DOHH2 (cell line): ENCODE results near the gene TLR2.

Source experiments
- H3F3A ChIP-seq: fragments of 200-600 bp; sonication (generic), shearing (Covaris generic); 2 replicates; pipeline ENCODE4 v1.6.0; 2016; ENCODE audit warnings: antibody characterized with exemption, mild to moderate bottlenecking; ENCODE audit not compliant: control insufficient read depth, insufficient read depth
- H3K27ac ChIP-seq: fragments of 200-600 bp; sonication (generic); 2 replicates; pipeline ENCODE4 v1.5.1; 2014; ENCODE audit warnings: low read depth, mild to moderate bottlenecking, low read length, moderate library complexity
- H3K27me3 ChIP-seq: fragments of 200-600 bp; sonication (generic); 2 replicates; pipeline ENCODE4 v1.6.1; 2014; ENCODE audit warnings: mild to moderate bottlenecking, low read length, mixed read lengths; ENCODE audit not compliant: control insufficient read depth
- H3K36me3 ChIP-seq: fragments of 200-600 bp; sonication (generic); 2 replicates; pipeline ENCODE4 v1.6.1; 2014; ENCODE audit warnings: mild to moderate bottlenecking, low read length, moderate library complexity, mixed read lengths; ENCODE audit not compliant: control insufficient read depth
- H3K4me1 ChIP-seq: fragments of 200-600 bp; sonication (generic); 2 replicates; pipeline ENCODE4 v1.6.1; 2014; ENCODE audit warnings: mild to moderate bottlenecking, low read length, mixed read lengths; ENCODE audit not compliant: control insufficient read depth
- H3K4me2 ChIP-seq: fragments of 200-600 bp; sonication (generic); 2 replicates; pipeline ENCODE4 v1.6.0; 2014; ENCODE audit warnings: mild to moderate bottlenecking, low read length, moderate library complexity
- H3K4me3 ChIP-seq: fragments of 200-600 bp; sonication (generic); 2 replicates; pipeline ENCODE4 v1.5.1; 2014; ENCODE audit warnings: mild to moderate bottlenecking, low read length, mixed read lengths
- H3K79me2 ChIP-seq: fragments of 200-600 bp; sonication (generic); 2 replicates; pipeline ENCODE4 v1.6.1; 2014; ENCODE audit warnings: mild to moderate bottlenecking, low read length, mixed read lengths; ENCODE audit not compliant: control insufficient read depth
- H3K9me2 ChIP-seq: fragments of 200-600 bp; sonication (generic); replicated peaks from 2 replicates; pipeline ENCODE4 v1.6.1; 2014; ENCODE audit warnings: mild to moderate bottlenecking, low read length, mixed read lengths; ENCODE audit not compliant: control insufficient read depth
- H3K9me3 ChIP-seq: fragments of 200-600 bp; sonication (generic); 2 replicates; pipeline ENCODE4 v1.6.1; 2014; ENCODE audit warnings: antibody characterized with exemption, low read length, mixed read lengths; ENCODE audit not compliant: control insufficient read depth, insufficient read depth
- H4K20me1 ChIP-seq: fragments of 200-600 bp; sonication (generic); 2 replicates; pipeline ENCODE4 v1.6.0; 2014; ENCODE audit warnings: low read depth, mild to moderate bottlenecking, antibody characterized with exemption, low read length, moderate library complexity; ENCODE audit not compliant: control insufficient read depth, insufficient read depth
- EZH2phosphoT487 ChIP-seq: fragments of 200-600 bp; sonication (generic); IDR thresholded peaks from 2 replicates; pipeline ENCODE4 v1.6.1; 2017; ENCODE audit warnings: borderline replicate concordance, mild to moderate bottlenecking, antibody characterized with exemption, low read length, moderate library complexity, mixed read lengths
- TF ChIP-seq, protein P1 (sequence below): fragments of 200-600 bp; sonication (generic); IDR thresholded peaks from one replicate; pipeline ENCODE4 v1.5.1; 2014; ENCODE audit warnings: antibody characterized with exemption, mild to moderate bottlenecking, low read depth, low read length; ENCODE audit not compliant: poor library complexity, severe bottlenecking

The TLR2 gene

DNA sequence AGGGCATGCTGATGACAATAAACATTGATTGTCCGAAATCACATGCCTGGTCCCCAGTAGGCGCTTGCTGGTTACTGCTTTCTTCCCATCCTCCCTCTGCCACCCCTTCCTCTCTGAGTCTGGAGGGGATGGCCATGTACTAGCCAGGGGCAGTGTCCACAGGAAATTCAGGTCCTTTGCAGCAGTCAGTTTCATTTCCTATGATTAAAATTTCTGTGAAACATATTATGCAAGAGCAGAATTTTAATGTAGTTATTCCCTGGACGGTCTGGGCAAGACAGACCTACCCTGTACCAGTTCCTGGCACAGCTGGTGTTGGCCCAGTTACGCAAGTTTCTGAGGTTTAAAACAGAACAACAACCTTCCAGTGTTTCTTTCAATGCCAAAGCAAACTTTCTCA lies 28.2 kb upstream of the TLR2 start:
- H3K79me2 ChIP-seq, result no peaks in the 10 kb centered on the region
- no peak overlapping the region for H3K4me3 ChIP-seq
- TF ChIP-seq, protein P1, sequence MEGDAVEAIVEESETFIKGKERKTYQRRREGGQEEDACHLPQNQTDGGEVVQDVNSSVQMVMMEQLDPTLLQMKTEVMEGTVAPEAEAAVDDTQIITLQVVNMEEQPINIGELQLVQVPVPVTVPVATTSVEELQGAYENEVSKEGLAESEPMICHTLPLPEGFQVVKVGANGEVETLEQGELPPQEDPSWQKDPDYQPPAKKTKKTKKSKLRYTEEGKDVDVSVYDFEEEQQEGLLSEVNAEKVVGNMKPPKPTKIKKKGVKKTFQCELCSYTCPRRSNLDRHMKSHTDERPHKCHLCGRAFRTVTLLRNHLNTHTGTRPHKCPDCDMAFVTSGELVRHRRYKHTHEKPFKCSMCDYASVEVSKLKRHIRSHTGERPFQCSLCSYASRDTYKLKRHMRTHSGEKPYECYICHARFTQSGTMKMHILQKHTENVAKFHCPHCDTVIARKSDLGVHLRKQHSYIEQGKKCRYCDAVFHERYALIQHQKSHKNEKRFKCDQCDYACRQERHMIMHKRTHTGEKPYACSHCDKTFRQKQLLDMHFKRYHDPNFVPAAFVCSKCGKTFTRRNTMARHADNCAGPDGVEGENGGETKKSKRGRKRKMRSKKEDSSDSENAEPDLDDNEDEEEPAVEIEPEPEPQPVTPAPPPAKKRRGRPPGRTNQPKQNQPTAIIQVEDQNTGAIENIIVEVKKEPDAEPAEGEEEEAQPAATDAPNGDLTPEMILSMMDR, result no peak
- TF ChIP-seq EZH2phosphoT487, result no peak
- peaks cover 13% of the 10 kb centered on the region for H3K4me1 ChIP-seq
- no peaks in the 10 kb centered on the region for H3K9me2 ChIP-seq
- no peak overlapping the region for H3K27ac ChIP-seq
- H4K20me1 ChIP-seq, result no peaks in the 10 kb centered on the region
- H3K9me3 ChIP-seq, result no peaks in the 10 kb centered on the region
- H3K36me3 ChIP-seq, result no peaks in the 10 kb centered on the region
- H3F3A ChIP-seq, result no peaks in the 10 kb centered on the region
- H3K4me2 ChIP-seq, result no peak overlapping the region
- H3K27me3 ChIP-seq, result peaks cover 3% of the 10 kb centered on the region; the same call in 1 of the 2 replicates

DNA sequence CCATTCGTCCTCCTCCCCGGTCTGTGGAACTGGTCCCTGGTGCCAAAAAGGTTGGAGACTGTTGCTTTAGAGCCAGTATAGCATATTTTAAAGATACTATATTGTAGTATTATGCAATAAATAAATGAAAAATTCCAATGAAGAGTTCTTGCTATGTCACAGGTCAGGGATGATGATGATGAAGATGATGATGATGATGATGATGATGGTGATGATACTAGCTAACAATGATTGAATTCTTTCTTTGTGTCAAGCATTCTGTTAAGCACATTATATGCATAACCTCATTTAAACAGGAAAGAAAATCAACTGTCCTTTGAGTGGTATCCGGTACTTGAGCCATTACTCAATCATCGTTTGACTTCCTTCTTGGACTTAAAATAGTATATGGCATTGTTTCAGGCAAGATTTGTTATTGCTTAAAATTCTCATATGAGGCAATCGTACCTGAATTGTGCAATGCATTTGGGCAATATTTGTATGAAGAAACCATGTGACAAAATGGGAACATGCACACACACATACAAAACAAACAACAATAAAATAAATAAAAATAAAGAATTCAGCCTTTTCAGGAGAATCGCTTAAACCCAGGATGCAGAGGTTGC lies 22.8 kb upstream of the TLR2 start:
- TF ChIP-seq, protein P1, result no peak
- Histone ChIP-seq H3K36me3 (no peaks in the 10 kb centered on the region), H3K9me3 (peaks cover 5% of the 10 kb centered on the region; the same call in 1 of the 2 replicates), H4K20me1 (no peaks in the 10 kb centered on the region), H3K4me1 (no peaks in the 10 kb centered on the region), H3K4me2 (no peak overlapping the region), H3F3A (no peaks in the 10 kb centered on the region), H3K4me3 (no peak overlapping the region), H3K79me2 (no peaks in the 10 kb centered on the region), H3K27ac (no peak overlapping the region), H3K9me2 (no peaks in the 10 kb centered on the region; the same call in 1 of the 2 replicates), H3K27me3 (no peaks in the 10 kb centered on the region)

GRCh38 chr4:153661908-153662307 lies 22.2 kb upstream of the TLR2 start:
- Histone ChIP-seq H3K4me1 (no peaks in the 10 kb centered on the region), H3K9me3 (peaks cover 5% of the 10 kb centered on the region; the same call in 1 of the 2 replicates), H3K9me2 (no peaks in the 10 kb centered on the region; the same call in 1 of the 2 replicates), H3K36me3 (no peaks in the 10 kb centered on the region), H3K27me3 (no peaks in the 10 kb centered on the region), H3F3A (no peaks in the 10 kb centered on the region), H3K27ac (no peak overlapping the region), H3K4me3 (no peak overlapping the region), H3K79me2 (no peaks in the 10 kb centered on the region), H3K4me2 (no peak overlapping the region), H4K20me1 (no peaks in the 10 kb centered on the region)
- TF ChIP-seq EZH2phosphoT487, result no peak
- TF ChIP-seq, protein P1, result no peak
